ENCODE data around the gene SMTNL2. TPM values are rescaled to one million over a fixed set of nuclear protein-coding genes. Genes with fewer than 3 reads are reported as not detected.
A peak's percentile ranks its signal among the peaks of the same experiment; 100 is the strongest.
"Not testable (repeated sequence)": the region's sequence is repeated elsewhere in the genome, so short reads cannot be mapped to it uniquely, and the experiment has no call there.

SMTNL2 gene
- total RNA-seq, 1 donor from 2014 or later: 22.0 TPM

DNA sequence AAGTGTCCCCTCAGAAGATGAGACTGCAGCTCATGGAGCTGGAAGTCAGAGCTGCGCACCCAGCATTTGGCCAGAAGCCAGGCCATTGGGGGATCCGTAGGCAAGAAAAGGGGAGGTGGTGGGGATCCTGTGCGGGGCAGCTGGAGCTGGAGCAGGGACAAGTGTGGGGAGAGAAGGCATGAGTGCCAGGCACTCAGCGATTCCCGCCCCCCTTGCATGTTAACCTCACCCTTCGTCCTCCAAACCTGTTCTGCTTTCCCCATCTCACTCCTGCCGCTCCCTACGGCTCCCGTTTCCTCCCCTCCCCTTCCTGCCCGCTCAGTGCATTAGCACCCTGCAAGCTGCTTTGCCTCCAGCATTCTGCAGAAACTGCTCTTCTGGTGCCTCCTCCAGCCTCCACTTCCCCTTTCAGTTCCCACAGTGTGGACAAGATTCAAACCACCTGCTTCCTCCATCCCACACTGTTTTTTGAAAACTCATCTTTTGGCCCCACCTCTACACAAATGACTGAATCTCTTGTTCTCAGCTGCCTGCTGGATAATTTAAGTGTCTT, 51.6 kb downstream of the SMTNL2 start:
- Mint-ChIP-seq H3K4me3 (ENCODE audit: unreplicated experiment) (no peak overlapping the region), H3K27ac (ENCODE audit: unreplicated experiment) (no peak overlapping the region), H3K27me3 (ENCODE audit: unreplicated experiment) (peaks cover 18% of the 10 kb centered on the region), H3K9me3 (ENCODE audit: unreplicated experiment) (no peaks in the 10 kb centered on the region), H3K36me3 (ENCODE audit: unreplicated experiment) (no peaks in the 10 kb centered on the region), H3K4me1 (ENCODE audit: low read depth, unreplicated experiment) (peaks cover 5% of the 10 kb centered on the region)
- no peak for DNase-seq
- TF ChIP-seq, protein P1, sequence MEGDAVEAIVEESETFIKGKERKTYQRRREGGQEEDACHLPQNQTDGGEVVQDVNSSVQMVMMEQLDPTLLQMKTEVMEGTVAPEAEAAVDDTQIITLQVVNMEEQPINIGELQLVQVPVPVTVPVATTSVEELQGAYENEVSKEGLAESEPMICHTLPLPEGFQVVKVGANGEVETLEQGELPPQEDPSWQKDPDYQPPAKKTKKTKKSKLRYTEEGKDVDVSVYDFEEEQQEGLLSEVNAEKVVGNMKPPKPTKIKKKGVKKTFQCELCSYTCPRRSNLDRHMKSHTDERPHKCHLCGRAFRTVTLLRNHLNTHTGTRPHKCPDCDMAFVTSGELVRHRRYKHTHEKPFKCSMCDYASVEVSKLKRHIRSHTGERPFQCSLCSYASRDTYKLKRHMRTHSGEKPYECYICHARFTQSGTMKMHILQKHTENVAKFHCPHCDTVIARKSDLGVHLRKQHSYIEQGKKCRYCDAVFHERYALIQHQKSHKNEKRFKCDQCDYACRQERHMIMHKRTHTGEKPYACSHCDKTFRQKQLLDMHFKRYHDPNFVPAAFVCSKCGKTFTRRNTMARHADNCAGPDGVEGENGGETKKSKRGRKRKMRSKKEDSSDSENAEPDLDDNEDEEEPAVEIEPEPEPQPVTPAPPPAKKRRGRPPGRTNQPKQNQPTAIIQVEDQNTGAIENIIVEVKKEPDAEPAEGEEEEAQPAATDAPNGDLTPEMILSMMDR (IDR thresholded peaks at IDR 0.05; ENCODE audit: partially characterized antibody, unreplicated experiment): no peak

DNA sequence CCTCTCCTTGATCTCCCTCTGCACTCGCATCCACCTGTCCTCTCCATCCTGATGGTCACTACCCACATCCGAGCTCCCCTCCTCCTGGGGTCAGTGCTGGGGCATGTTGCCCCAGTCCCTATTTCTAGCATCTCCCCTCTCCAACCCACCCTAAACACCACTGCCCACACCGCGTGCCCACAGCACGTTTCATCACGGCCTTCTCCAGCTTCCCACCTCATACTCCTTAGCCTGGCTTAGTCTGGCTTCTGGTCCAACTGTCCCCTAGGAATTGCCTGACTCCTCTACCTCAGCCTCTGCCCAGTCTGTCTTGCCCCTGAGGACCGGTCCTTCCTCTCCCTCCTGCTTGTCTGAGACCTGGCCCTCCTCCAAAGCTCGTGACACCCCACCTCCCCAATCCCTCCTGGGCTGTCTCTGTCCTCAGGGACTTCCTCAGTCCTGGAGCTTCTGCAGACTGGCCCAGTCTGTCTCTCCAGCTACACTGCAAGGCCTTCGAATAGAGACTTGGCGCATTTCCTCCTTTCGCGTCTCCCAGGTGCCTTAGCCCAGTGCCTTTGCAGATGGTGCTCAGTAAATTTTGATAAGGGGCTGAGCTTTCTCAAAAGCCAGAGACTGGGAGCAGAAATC, 52.3 kb downstream of the SMTNL2 start:
- TF ChIP-seq, protein P1 (IDR thresholded peaks at IDR 0.05; ENCODE audit: partially characterized antibody, unreplicated experiment): no peak
- no peaks in the 10 kb centered on the region for H3K36me3 Mint-ChIP-seq (ENCODE audit: unreplicated experiment)
- H3K27me3 Mint-ChIP-seq (ENCODE audit: unreplicated experiment): peaks cover 18% of the 10 kb centered on the region
- peaks cover 6% of the 10 kb centered on the region for H3K4me1 Mint-ChIP-seq (ENCODE audit: low read depth, unreplicated experiment)
- H3K4me3 Mint-ChIP-seq (ENCODE audit: unreplicated experiment): no peak overlapping the region
- H3K27ac Mint-ChIP-seq (ENCODE audit: unreplicated experiment): no peak overlapping the region
- no peaks in the 10 kb centered on the region for H3K9me3 Mint-ChIP-seq (ENCODE audit: unreplicated experiment)
- DNase-seq: no peak

DNA sequence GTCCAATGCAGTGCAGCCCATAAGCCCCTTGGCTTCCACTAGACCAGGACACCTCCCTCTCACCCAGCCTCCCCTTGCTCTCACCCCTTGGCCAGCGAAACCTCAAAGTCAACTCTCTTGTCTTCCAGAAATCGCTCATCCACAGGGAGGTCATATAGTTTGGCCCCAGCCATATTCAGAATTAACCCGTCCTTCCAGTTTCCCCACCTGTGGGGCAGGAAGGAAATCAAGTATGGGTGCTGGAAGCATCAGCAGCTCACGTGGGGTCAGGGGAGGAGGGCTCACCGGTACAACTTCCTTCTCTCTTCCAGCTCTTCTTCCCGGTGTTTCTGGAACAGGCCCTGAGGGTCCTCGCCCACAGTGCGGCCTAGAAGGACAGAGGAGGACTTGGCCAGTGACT, 54.4 kb downstream of the SMTNL2 start:
- not testable (repeated sequence) for DNase-seq; H3K4me1 Mint-ChIP-seq (ENCODE audit: low read depth, unreplicated experiment); H3K9me3 Mint-ChIP-seq (ENCODE audit: unreplicated experiment); H3K27ac Mint-ChIP-seq (ENCODE audit: unreplicated experiment); H3K36me3 Mint-ChIP-seq (ENCODE audit: unreplicated experiment)
- peaks cover 21% of the 10 kb centered on the region for H3K27me3 Mint-ChIP-seq (ENCODE audit: unreplicated experiment)
- peak overlapping the region; percentile 65 for H3K4me3 Mint-ChIP-seq (ENCODE audit: unreplicated experiment)

DNA sequence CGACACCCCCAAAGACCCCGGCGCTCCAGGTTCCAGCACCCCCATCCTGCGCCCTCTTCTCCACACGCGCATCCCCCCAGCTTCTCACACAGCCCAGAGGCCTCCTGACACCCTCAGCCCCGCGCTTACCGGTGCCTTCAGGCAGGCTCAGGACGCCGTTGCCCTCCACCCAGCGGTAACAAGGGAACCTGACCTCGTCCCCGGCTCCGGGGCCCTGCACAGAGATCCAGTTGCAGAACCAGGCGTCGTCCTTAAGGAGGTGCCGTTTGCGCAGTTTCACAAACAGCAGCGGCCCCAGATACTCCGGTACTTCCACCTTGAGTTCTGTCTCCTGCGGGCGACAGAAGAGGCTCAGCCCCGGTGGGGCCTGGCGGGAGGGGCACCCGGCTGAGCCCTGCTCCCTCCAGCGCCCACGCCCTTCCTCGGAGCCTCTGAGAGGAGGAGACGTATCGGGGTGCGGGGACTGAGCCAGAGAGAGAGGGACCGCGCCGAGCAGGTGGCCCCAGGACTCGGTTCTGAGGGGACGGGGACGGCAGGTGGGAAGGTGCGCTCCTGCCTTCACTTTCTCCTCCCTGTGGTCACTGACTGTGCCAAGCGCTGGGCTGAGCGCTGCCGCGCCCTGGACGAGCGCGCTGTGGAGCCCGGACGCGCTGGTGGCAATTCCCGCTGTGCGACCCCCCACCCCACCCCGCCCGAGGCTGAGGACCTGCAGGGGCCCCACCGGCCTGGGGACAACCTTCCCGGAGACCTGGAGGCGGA, 55.2 kb downstream of the SMTNL2 start:
- not testable (repeated sequence) for H3K27ac Mint-ChIP-seq (ENCODE audit: unreplicated experiment); H3K36me3 Mint-ChIP-seq (ENCODE audit: unreplicated experiment); H3K4me1 Mint-ChIP-seq (ENCODE audit: low read depth, unreplicated experiment); H3K9me3 Mint-ChIP-seq (ENCODE audit: unreplicated experiment)
- H3K27me3 Mint-ChIP-seq (ENCODE audit: unreplicated experiment): peaks cover 21% of the 10 kb centered on the region
- peak overlapping the region; percentile 65 for H3K4me3 Mint-ChIP-seq (ENCODE audit: unreplicated experiment)
- peak; percentile 60 for DNase-seq

DNA sequence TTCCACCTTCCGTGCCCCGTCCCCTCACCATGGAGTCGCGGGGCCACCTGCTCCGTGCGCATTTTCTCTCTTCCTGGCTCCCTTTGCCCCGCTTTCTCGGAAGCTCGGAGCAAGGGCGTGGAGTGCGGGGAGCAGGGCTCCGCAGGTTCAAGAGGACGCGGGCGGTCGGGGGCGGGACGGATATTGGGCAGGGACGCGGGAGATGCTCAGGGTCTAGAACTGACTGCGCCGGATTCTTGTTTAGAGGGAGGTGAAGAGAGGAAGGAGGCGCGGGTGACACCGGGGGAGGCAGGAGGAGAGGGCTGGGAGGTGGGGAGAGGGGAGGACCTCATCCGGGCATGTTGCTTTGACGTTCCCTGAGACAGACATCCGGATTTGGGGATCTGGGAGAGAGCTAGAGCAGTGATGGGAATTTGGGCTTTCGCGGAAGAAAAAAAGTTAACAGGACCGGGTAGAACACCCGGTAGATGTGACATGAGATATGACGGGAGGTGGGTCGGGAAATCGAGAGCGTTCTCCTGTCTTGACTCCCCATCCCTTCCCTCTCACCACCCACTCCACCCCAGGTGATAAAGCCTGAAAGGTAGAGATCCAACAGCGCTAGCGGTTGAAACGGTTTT, 56.4 kb downstream of the SMTNL2 start:
- peaks cover 18% of the 10 kb centered on the region for H3K27me3 Mint-ChIP-seq (ENCODE audit: unreplicated experiment)
- not testable (repeated sequence) for DNase-seq; H3K27ac Mint-ChIP-seq (ENCODE audit: unreplicated experiment); H3K36me3 Mint-ChIP-seq (ENCODE audit: unreplicated experiment); H3K9me3 Mint-ChIP-seq (ENCODE audit: unreplicated experiment); H3K4me1 Mint-ChIP-seq (ENCODE audit: low read depth, unreplicated experiment)
- peak overlapping the region; percentile 83 for H3K4me3 Mint-ChIP-seq (ENCODE audit: unreplicated experiment)

DNA sequence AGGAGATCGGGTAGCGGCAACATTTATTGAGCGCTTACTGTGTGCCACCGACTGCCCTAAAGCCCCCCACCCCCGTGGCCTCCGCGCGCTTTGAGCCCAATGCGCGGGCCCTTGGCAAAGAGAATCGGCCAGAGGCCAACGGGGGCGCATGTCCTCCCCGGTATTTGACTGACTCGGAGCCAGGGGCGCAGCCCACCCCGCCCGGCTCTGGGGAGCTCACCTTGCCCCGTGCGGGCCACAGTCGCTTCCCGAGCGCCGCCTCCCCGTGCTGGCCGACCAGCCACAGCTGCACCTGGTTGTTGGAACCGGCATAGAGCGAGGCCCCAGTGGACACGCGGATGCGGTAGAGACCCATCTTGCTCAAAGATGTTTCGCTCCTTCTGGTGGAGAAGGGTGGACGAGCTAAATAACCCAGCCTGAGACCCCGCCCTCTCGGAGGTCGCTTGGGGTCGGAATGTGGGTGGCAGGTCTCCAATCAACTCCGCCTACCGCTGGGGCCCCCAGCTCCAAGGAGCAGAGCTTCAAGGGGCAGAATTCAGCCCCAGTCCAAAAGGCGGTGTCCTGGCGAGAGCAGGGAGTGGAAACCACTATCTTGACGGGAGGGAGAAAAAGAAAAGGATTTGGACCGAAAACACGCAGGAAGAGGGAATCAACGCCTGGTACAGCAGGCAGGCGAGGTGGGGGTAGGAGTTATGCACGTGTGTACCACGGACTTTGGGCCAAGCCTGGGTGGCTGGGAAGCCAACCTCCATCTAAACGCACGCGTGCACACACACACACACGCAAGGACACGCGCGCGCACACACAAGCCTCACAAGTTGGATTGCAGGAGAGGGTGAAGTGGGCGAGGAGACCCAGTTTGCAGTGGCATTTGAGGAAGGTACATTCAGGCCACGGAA, 57.2 kb downstream of the SMTNL2 start, which contains the start of gene ALOX15:
Gene ALOX15 (minus strand): TSS at position 382 of the 899 bp plus-strand sequence. CDS start 27 bp downstream, at position 355.
- peaks cover 18% of the 10 kb centered on the region for H3K27me3 Mint-ChIP-seq (ENCODE audit: unreplicated experiment)
- DNase-seq: no peak

More for the DNA sequence above, 57.2 kb downstream of the SMTNL2 start, which contains the start of gene ALOX15:
- Mint-ChIP-seq H3K27ac (ENCODE audit: unreplicated experiment) (no peak within 1 kb of the TSS), H3K4me3 (ENCODE audit: unreplicated experiment) (peak within 1 kb of the TSS; percentile 83), H3K36me3 (ENCODE audit: unreplicated experiment) (no peaks in the 10 kb centered on the region), H3K9me3 (ENCODE audit: unreplicated experiment) (no peaks in the 10 kb centered on the region), H3K4me1 (ENCODE audit: low read depth, unreplicated experiment) (peaks cover 7% of the 10 kb centered on the region)
- TF ChIP-seq, protein P1 (IDR thresholded peaks at IDR 0.05; ENCODE audit: partially characterized antibody, unreplicated experiment): no peak
